ENCODE results near the gene CDKAL1.

- TF ChIP-seq POLR2AphosphoS5 (IDR thresholded peaks at IDR 0.05; ENCODE audit: low read depth, low read length) = no peak
- no peak for TF ChIP-seq FOXP2 (optimal IDR thresholded peaks at IDR 0.05; ENCODE audit: borderline replicate concordance, extremely low read depth, extremely low read length, insufficient read depth)
Observed at GRCh38 chr6:20851795-20852194, 317.5 kb downstream of the CDKAL1 start.
